UCSD-AML1 (cell line): ENCODE data around the gene PEX11B.

ENCODE experiments used
- DNase-seq: peaks from one replicate; lab custom pipeline; 2025; ENCODE audit not compliant: unreplicated experiment; lab: John Stamatoyannopoulos, UW

PEX11B gene

GRCh38 chr1:145912128-145912641, 6.3 kb downstream of the PEX11B start:
- DNase-seq, result no peak

DNA sequence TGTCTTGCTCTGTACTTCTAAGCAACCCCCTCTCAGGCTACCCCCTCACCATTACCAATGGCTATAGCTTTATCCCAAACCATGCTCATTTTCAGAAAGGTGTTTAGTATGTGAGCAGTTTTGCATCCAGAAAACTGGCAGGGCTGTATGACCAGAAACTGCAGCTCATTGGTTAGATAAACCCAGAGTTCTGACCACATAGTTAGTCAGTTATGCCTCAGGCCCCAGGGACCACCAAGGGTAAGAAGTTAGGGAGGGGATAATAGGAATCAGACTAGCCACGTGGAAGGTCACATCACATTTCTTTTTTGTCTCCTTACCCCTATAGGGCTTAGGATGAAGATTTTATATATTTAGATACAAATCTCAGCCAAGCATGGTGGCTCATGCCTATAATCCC, 9.9 kb downstream of the PEX11B start:
- no peak for DNase-seq

DNA sequence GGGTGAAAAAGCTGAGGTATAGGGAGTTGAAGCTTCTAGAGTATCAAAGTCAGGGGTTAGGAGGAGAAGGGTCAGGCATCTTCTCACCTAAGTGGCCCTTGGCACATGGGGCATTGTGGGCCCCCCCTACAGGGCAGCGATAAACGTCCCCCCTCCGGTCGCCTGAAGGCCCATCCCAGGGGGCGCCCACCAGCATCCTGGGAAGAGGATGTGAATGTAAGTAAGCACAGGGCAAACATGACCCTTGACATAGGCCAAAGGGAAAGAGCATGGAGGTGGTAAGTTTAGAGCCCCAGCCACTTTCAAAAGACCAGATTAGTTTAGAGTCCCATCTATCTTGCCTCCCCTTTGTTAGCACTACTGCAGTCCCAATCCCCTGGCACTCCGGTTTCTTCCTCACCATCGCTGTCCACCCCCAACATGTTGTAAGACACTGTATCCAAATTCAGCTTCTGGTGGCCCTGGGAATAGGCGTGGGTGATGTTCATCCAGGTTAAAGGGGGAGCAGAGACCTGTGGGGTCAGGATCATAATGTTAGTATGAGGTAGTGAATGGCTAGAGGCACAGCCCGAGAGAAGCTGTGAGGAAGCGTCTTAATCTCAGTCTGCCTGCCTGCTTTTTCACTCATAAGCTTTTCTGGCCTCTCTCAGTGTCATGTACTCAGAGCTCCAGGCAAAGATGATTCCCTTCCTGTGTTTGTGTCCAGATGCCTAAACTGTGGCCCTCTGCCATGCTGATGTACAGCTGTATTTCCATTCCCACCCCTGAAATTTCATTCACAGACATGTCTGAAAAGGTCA, 11.4 kb downstream of the PEX11B start:
- no peak for DNase-seq

- no peak for DNase-seq
Observed at GRCh38 chr1:145901312-145902021, 17.1 kb downstream of the PEX11B start.

DNA sequence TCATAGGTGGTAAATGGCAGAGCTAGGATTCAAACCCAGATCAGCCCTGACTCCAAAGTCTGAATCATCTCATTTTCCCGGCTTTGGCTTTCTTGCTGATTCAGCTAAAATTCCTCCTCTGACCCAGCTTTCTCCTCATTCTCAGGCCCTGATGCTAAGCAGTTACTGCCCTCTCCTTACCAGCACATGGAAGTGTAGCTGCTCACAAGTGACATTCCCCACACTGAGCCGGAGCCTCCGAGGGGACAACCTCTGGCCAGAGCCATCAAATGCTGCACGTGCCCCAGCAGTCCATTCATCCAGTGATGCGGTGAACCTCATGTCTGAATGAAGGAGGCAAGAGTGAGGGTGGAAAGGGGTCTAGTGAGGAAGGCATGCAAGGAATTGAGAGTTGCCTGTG, 19.8 kb downstream of the PEX11B start:
- DNase-seq, result no peak

- no peak for DNase-seq
Observed at GRCh38 chr1:145897969-145898368, 20.5 kb downstream of the PEX11B start.

DNA sequence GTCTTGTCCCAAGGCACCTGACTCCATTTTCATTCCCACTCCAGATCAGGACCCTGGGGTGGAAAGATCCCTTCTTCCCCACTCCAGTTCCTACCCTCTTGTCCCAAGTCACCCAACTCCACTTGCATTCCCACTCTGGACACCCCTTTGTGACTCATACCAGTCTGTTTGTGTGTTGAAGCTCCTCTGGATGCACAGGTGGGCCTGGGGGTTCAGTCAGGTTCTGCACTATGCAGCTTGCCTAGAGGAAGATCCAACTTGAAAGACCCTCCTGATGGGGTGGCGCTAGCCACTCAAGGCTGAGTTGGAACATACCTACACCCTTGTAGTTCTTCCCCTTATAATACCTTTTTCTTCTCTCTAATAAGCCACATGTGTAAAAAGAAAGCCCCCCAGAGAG, 23.0 kb downstream of the PEX11B start:
- DNase-seq, result no peak

DNA sequence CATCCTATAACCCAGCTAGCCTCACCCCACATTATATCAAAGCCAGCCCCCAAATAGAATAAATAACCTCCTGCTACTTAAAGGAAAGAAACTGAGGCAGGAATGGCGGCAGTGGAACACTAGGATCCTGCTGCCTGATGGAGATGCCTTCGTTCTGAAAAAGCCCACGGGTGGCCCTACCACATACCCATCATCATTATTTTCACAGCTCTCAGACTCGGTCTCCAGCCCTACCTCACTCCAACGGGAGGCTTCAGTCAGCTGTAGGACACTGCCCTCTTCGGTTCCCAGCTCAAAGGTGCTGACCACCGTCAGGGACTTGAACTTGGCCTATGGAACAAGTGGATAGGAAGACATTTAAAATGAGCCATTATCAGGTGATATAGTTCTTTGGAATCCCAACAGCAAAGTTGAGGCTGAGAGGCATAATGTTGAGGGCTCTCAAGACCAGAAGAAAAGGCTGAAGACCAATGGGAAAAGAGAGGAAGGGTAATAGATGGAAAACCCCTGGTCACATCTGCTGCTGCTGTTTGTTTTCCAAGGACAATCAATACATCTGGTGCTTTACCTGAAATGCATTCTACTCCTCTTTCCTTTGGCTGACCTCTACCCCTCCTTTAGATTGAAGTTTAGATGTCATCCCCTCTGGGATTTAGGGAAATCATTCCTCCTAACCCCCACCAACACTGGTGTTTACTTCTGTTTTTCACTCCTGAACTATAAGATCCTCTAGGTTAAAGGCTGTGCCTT, 25.0 kb downstream of the PEX11B start:
- no peak for DNase-seq

- DNase-seq, result no peak
Observed at GRCh38 chr1:145892486-145893087, 25.9 kb downstream of the PEX11B start.

DNA sequence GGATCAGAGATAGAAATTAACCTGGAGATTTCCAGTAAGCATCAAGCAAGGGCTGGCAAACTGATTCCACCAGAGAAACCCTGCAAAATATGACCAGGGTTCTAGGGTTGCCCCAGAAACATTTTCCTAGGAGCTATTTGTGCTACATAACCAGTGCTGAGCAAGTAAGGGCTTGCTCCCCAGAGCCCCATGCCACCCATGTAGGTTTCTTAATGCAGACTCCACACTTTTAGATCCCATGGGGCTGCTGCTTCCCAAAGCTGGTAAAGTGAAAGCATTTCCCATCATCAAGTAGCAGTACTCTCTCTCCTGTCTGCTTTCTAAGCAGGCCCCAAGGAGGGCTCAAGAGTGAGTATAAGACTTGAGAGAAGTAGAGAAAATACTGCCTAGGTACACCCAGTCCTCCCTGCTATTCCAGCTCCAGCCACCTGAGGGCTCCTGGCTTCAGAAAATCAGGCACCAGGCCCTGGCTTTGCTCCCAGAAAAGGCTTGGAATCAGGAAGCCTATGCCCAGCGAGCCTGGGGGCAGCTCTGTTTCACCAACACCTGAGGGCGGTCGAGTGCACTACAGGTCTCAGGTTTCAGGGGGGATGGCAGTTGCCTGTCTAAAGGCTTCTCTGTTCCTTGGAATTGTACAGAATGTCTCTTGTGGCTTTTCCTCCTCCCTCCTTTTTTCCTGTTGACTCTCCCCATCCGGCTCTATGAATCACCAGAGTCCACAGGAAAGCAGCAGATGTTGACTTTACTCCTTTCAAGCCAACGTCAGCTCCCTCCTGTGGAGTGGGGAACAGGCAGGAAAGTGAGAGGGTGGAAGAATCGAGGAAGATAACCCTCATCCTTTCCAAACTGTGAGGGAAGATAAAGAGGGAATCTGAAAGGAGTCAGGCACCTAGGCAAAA, 26.7 kb downstream of the PEX11B start:
- DNase-seq, result peak; percentile 85

DNA sequence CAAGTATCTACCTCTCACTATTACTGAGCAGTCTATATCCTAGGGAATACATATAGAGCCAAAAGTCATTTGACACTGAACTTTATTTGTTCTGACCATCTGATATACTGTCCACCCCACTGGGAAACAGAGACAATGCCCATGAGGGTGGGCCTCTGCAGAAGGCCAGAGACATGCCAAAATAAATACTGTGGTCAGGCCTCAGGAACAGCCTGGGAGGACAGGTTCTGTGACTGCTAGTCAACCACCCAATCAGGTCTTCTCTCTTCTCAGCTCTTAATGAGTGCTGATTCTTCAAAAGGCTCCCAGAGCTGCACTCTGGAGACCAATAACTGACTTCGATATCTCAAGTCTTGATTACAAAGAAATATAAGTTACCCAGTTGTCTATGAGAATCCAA, 27.4 kb downstream of the PEX11B start:
- no peak for DNase-seq

GRCh38 chr1:145889722-145890121, 28.8 kb downstream of the PEX11B start:
- no peak for DNase-seq

GRCh38 chr1:145887631-145888030, 30.9 kb downstream of the PEX11B start:
- DNase-seq, result no peak

DNA sequence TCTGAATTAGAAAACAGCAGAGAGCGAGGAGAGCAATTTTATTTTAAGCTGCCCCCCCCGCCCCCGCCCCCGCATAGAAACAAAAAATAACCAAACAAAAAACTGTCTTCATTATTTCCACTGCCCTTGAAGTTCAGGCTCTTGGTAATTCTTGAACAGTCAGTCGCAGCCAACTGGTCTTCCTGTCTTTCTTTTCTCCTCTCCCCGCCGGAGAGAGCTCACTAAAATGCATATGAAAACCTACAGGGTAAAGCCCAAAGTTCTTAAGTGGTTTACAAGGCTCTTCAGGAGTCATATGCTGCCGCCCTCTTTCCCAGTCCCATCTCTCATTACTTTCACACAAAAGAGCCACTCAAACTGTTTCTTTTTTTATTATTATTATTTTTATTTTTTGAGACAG, 31.7 kb downstream of the PEX11B start:
- DNase-seq, result no peak

DNA sequence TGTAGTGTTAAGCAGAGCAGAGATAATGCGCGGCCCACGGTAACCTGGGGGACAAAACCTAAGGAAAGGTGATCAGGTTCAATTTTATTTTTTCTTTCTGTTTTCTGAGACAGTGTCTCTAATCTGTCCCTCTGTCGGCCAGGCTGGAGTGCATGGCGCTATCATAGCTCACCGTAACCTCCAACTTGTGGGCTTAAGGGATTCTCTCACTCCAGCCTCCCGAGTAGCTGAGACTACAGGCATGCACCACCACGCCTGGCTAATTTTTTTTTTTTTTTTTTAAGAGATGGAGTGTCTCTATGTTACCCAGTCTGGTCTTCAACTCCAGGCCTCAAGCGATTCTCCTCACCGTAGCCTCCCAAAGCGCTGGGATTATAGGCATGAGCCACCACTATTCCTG, 32.1 kb downstream of the PEX11B start:
- DNase-seq, result no peak

GRCh38 chr1:145885738-145886287, 32.7 kb downstream of the PEX11B start, which contains the start of gene ANKRD35:
TSS of gene ANKRD35 (minus strand) at chr1:145885866. CDS start at chr1:145885758, 108 bp downstream.
- peak; percentile 78 for DNase-seq

DNA sequence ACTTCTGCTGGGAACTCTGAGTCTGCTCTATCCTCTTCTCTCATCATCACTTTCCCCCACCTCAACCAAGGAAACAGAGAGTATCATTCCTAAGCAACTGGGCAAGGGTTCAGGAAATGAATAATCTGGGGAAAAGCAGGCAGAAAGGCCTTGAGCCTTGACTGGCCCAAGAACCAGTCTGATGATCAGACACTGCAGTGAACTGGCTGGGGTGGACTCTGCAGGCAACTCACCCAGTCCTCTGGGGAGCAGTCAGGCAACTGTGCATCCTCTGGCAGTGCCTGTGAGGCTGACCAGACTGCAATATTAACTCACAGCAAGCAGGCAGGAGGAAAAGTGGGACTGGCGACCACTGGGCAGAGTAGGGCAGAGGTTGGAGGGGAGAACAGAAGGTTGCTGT, 33.8 kb downstream of the PEX11B start:
- DNase-seq, result no peak

- no peak for DNase-seq
Observed at GRCh38 chr1:145879775-145880174, 38.7 kb downstream of the PEX11B start.

DNA sequence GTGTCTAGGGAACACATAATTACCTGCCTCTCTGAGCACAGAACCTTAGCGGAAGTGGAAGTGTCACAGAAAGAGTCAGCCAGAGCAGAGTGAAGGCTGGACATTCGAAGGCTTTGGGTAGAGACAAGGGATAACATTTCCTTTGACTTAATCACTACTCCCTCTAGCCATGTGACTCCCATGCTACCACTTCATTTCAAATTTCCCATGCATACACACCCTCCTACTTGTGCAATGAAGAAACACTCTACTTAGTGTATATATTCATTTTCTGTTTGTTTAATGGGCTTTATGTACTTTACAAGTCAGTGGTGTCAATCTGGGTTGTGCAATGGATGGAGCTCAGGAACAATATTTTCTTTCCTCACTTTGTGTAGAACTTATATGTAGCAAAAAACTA, 39.8 kb downstream of the PEX11B start:
- DNase-seq, result no peak
